RCC 7860 (cell line): ENCODE measurements around the gene DOCK3.
A peak's percentile ranks its signal among the peaks of the same experiment; 100 is the strongest.
"Not testable (repeated sequence)": the region's sequence is repeated elsewhere in the genome, so short reads cannot be mapped to it uniquely, and the experiment has no call there.

ENCODE experiments used
- DNase-seq: peaks from one replicate; pipeline ENCODE4 v3.0.0-alpha.2; 2015; ENCODE audit warnings: low spot score
- FAIRE-seq: peaks from 2 replicates; lab custom pipeline; 2012; peaks lifted over from hg19 to GRCh38; lab: Jason Lieb, UNC

The DOCK3 gene

DNA sequence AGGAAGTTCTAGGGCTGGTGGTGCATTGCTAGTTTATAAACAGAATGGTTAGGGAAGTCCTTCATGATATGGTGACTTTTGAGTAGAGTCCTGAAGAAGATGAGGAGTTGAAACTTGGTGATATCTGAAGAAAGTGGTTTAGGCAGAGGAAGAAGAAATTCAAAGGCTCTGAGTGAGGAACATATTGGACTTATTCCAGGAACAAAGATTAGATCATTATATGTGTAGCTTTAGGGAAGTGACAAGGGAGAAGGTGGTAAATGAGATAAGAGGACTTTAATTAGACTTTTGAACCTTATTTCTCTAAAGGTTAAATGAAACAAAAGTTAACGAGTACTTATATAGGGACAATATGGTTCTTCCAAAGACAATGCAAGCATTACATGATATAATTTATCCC lies 286.7 kb downstream of the DOCK3 start:
- no peak for FAIRE-seq

DNA sequence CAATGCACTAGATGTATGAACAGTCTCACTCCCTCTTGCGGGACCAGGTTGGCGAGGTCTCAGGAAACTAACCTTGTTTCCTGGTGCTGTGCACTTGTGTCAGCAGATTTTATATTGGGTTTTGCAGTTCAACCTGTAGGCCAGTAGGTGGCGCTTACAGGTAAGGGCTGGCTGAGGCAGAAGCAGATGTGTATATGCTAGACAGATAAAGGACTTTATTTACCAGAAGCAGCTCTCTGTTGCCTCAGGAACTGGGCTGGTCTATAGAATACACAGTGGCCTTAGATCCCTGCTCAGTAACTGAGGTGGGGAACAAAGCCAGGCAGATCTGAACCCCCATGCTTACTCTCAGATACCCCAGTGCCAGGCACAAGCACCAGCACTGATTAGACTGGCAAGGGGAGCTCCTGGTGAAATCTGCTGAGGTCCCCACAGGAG lies 296.8 kb downstream of the DOCK3 start:
- peak; percentile 31 for DNase-seq
- FAIRE-seq, result no peak

More for the DNA sequence above, 286.7 kb downstream of the DOCK3 start:
- DNase-seq, result no peak

DNA sequence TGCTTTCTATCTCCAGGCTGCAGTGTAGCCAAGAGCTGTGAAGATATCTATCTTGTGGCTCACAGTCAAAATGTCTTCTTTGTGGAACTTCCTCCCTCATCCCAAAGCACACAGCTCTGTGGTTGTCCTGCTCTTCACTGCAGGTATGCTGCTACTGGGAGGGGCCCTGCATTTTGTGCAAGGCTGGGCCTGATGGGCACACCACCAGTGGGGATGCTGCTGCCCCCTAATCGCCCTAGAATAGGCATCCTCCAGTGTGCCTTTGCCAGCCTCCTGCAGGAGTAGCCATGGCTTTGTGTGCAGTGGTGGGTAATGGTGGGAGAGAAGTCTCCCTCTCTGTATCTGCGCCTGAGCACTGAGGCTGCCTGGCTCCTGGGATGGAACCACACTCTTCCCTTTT lies 297.3 kb downstream of the DOCK3 start:
- FAIRE-seq, result no peak
- DNase-seq, result no peak

DNA sequence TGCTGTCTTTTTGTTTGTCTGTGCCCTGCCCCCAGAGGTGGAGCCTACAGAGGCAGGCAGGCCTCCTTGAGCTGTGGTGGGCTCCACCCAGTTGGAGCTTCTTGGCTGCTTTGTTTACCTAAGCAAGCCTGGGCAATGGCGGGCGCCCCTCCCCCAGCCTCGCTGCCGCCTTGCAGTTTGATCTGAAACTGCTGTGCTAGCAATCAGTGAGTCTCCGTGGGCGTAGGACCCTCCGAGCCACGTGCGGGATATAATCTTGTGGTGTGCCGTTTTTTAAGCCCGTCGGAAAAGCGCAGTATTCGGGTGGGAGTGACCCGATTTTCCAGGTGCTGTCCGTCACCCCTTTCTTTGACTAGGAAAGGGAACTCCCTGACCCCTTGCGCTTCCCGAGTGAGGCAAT lies 303.9 kb downstream of the DOCK3 start:
- DNase-seq, FAIRE-seq: not testable (repeated sequence)

DNA sequence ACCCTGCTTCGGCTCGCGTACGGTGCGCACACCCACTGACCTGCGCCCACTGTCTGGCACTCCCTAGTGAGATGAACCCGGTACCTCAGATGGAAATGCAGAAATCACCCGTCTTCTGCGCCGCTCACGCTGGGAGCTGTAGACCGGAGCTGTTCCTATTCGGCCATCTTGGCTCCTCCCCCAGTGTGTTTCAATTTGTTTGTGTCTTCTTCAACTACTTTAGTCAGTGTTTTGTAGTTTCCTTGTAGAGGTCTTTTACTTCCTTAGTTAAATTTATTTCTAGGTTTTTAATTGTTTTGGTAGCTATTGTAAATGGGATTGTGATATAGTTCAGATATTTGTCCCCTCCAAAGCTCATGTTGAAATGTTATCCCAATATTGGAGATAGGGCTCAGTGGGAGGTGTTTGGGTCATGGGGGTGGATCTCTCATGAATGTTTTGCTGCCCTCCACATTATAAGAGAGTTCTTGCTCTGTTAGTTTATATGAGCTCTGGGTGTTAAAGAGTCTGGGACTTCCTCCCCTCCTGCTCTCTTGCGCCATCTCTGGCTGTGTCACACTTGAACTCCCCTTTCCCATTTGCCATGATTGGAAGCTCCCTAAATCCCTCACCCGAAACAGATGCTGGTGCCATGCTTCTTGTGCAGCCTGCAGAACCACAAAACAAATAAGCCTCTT lies 304.4 kb downstream of the DOCK3 start:
- FAIRE-seq (no peak), DNase-seq (no peak)

DNA sequence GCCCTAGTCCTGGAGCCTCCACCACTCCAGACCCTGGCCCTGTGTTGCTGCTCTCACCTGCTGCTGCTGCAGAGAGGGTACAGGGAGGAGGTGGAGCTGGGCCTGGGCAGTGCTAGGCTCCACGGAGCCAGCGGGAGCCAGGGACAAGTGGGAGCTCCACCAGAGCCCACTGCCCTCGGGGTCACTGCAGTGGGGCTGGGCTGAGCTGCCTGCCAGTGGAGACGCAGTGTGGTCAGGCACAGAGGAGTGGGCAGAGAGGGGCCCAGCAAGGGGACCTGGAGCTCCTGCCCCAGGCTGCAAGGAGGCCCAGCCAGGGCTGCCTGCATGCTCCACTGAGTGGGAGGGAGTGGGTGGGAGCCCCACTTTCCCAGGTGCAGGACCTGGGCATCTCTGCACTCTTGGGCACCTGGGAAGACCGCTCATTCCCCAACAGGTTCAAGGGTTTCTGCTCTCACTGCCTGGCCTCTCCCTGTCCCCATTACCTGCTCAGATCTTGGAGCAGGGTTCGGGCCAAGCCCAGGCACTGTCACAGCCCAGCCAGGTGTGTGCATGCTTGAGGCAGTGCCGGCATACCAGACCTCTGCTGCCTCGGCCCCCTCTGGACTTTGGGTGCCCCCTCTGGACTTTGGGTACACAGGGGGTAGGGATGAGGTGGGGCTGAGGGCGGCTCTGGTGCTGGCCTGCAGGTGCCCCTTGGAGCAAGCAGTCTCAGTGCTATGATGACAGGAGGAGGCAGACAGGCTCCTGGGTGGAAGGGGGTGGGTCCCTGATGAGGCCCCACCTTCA lies 308.0 kb downstream of the DOCK3 start:
- no peak for DNase-seq

DNA sequence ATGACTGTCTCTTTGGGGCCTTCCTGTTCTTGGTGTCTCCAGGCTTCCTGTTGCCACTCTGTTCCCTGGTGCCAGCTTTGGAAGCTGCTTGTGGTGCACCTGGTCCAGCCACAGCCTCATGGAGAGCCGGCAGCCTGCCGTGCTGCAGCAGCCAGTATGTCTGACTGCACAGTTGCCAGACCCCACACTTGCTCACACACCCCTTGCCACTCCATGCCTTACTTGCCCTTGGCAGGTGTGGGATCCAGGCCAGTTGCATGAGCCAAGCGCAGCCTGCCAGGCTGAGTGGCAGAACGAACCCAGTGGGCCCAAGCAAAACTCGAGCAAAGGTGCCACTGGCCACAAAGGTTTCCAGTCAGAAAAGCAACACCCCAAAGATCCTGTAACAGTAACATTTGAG lies 309.2 kb downstream of the DOCK3 start:
- DNase-seq (no peak), FAIRE-seq (no peak)

More for the DNA sequence above, 308.0 kb downstream of the DOCK3 start:
- no peak for FAIRE-seq

DNA sequence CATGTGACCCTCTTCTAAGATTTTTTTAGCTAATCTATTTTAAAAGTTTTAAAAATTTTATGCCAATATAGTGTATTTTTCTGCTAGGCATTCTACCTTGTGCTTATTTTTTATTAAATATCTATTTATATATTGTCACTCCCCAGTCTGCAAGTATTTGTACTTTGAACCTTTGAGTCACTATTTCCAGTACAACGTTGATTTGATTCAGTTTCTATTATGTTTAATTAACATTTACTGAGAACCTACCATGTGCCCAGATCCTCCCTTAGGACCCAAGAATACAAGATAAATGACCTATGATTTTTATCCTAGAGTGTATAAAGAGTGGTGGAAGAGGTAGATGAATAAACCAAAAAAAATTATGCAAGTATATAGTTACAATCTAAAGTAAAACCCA lies 311.2 kb downstream of the DOCK3 start:
- DNase-seq (no peak), FAIRE-seq (no peak)

DNA sequence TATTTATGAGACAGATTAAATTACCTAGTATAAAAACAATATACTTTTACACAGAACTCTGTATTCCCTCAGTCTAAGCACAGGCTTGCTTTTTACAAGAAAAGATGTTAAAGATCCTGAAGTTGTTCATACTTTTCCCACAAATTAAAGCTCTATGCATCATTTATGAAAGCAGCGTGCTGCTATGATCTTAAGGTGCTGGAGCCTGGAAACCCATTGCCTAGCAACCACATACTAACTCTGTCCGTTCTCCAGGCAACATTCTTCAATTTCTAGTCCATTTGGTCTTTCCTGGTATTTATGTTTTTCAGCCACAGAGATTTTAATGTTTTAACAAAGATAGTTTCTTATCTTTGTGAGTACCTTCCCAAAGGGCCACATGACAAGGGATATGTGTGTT lies 312.0 kb downstream of the DOCK3 start:
- FAIRE-seq, result no peak
- no peak for DNase-seq

DNA sequence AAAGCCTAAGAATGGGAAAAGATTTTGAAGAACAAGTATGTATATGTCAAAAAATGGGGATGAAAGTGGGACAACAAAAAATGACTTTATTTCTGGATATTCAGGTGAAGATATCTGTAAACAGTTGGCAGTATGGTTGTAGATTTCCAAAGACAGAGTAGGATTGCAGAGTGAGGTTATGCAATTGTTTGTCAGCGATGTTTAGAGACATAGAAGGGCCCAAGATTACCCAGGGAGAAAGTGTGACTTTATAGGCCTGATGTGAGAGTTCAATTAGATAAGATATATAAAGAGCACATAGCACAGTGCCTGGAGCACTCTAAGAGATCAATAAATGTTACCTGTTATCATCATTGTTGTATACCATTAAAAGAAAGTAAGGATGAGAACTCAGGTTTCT lies 319.8 kb downstream of the DOCK3 start:
- FAIRE-seq (no peak), DNase-seq (no peak)

DNA sequence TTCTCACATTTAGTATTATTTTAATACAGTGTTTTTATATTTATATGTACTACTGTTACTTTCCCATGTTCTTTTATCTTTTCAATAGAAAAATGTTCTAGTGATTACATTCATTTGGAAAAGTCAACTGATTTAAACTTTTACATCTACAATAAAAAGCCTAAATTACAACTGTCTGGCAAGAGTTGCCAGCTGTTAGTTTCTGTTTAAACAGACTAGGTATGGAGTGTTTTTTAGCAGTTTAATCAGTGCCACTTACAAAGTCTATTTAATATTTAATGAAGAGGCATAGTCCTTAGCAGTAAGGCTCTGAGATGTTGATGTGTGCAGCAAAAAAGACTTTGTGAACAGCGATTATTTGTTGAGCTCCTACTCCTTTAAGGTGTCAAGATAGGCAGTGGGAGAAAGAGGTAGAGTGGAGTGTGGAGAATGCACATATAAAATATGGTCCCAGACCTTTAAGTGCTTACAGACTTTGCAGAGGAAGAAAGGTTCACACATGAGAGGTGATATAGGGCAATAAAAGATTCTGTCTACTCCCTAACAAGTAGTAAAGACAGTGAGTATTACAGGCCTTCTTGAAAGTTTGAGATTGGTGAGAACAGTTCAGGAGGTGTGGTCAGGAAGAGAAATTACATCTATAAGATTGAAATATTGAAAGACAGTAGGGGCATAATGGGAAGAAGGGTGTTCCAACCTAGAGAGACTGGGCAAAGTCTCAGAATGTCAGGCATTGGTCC lies 320.5 kb downstream of the DOCK3 start:
- no peak for FAIRE-seq
- no peak for DNase-seq

DNA sequence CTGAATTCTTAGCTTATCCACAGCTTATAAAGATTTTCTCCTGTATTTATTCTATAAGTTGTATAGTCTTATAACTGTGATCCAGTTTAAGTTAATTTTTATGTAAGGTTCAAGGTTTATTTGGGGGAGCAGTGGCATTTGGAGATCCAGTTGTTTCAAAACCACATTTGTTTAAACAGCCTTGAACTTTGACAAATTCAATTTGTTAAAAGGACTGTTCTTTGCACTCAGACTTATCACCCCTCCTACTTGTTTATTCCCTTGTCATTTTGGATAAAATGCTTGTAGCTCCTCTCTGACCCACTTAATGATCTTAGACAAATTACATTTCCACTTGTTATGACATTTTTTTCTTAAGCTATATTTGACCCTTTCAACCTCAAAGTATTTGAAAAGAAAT lies 327.8 kb downstream of the DOCK3 start:
- FAIRE-seq (no peak), DNase-seq (no peak)

DNA sequence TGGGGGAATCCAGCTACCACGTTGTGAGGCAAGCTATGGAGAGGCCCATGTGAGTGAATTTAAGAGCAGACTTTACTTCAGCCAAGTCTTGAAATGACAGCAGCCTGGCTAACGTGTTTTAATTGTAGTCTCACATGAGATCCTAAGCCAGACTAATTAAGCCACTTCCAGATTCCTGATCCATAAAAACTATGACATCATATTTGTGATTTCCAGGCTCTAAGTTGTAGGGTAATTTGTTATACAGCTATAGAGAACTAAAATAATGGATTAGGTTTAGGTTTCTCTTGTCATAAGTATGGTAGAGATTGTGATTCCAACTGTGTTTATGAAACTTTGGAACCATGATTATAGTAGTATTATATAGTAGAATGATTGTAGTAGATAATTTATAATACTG lies 329.5 kb downstream of the DOCK3 start:
- FAIRE-seq (no peak), DNase-seq (no peak)

DNA sequence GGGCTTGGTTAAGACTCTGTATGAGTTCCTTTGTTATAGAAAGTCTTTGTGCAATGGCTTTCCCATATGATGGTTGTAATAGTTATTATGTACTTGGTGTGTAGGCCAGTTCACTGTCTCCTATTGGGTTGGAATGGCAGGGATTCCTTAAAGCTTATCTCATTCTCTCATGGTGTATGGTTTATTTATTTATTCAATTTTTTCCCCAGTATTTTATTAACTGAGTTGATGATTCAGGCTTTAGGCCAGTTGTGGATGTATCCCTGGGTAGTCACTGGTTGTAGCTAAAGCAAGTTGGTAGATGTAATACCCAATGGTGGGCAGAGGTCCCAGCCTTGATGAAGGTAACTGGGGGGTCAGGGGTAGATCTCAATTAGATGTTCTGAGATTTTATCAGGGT lies 349.4 kb downstream of the DOCK3 start:
- FAIRE-seq, result no peak
- DNase-seq, result no peak

DNA sequence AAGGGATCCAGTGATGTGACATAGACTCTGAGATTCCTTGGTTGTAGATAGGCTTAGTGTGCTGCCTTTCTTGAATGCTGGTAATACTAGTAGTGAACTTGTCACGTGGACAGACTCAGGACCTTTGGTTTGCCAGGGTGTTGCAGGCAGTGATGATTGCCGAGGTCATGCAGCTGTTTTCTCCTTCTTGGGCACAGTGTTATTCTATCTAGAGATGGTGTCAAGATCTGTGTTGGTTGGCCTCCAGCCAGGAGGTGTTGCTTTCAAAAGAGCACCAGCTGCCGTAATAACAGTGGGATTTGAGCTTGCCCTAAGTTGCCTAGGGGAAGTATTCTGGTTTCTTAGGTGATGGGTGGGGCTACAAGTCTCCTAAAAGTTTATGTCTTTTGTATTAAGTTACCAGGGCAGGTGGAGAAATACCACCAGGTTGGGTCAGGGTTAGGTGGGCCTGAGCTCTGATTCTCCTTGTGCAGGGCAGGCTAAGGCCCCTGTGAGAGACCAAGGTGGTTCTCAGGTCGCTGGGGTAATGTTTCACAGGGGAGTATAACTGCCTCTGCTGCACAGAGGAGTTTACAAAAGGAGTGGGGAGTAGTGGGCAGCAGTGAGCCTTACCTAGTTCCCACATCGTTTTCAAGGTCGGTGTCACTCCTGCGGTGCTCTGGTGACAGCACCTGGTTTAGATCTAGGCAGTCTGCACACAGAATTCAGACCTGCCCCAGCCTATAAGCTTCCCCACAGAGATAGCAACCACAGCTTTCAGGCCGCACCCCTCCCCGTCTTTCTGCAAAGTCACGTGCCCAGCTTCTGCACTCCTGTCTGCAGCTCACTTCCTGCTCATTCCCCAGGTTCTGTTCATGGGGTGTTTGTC lies 350.3 kb downstream of the DOCK3 start:
- DNase-seq, result no peak
- FAIRE-seq, result no peak

DNA sequence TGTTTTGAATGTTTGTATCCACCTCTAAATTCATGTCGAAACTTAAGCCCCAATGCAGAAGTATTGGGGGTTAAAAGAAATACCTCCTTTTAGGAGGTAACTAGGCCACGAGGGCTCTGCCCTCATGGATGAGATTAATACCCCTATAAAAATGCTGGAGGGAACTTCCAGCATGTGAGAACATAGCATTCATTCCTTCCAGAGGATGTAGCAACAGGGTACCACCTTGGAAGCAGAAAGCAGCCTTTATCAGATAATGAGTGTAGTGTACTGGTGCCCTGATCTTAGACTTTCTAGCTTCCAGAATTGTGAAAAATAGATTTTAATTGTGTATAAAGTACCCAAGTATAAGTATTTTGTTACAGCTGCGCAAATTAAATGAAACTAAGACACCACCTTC lies 356.9 kb downstream of the DOCK3 start:
- DNase-seq, result no peak
- FAIRE-seq, result no peak

DNA sequence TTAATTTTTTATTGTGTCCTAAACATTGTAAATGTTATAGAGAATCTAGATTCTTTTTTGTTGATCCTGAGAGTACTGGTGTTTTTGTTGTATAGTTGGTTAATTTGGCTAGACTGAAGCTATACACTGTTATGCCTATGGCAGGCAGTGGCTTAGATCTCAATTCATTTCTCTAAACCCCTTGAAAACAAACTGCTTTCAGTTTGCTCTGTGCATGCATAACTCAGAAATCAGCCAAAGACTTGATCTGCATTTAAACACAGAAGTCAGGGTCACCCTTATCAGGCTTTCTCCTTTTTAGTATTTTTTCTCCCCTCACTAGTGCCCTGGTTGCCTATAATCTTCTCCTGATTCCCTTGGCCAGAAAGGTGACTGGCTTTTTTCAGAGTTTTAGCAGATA lies 360.9 kb downstream of the DOCK3 start:
- DNase-seq (no peak), FAIRE-seq (no peak)

DNA sequence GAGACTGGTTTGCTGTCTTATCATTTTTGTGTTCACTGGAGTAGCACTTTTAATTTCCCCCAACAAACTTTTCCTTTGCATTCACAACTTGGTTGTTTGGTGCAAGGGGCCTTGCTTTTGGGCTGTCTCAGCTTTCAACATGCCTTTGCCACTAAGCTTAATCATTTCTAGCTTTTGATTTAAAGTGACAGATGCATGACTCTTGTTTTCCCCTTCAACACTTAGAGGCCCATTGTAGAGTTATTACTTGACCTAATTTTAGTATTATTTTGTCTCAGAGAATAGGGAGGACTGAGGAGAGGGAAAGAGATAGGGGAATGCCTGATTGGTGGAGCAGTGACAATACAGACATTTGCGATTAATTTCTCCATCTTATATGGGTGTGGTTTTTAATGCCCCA lies 370.3 kb downstream of the DOCK3 start:
- no peak for FAIRE-seq
- no peak for DNase-seq

DNA sequence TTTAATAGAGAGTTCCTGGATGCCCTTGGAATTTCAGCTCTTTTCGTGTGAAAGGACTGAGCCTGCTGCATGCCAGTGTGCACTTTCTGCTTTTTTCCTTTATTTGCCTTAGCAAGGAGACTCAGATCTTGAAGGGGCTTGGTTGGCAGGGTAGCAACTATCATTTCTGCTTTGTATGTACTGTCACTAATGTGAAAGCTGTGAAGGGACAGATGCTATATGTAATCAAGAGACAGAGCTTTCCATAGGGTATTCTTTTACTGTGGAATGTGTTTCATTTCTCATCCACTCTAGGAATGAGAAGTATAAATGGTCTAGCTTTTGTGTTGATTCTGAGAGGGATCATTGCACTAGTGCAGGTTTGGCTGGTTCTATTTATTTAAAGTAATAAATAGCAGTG lies 377.8 kb downstream of the DOCK3 start:
- no peak for FAIRE-seq

DNA sequence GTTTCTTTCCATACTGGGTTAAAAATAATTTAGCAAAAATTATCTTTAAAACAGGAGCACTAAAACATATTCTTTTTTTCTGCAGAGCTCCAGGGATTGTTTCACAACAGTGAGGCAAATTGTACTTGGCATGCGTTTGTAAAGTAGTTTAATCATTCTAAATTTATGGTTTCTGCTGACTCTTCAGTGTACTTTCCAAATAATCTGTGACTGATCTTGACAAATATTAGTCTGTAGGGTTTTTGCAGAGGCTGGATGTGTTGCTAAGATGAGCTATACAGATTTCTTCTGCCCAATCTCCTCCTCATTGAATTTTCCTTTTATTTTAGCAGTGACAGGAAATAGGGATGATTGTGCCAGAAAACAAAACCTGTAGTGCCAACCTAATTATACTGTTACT lies 382.4 kb downstream of the DOCK3 start:
- DNase-seq (no peak), FAIRE-seq (no peak)

More for the DNA sequence above, 377.8 kb downstream of the DOCK3 start:
- no peak for DNase-seq

DNA sequence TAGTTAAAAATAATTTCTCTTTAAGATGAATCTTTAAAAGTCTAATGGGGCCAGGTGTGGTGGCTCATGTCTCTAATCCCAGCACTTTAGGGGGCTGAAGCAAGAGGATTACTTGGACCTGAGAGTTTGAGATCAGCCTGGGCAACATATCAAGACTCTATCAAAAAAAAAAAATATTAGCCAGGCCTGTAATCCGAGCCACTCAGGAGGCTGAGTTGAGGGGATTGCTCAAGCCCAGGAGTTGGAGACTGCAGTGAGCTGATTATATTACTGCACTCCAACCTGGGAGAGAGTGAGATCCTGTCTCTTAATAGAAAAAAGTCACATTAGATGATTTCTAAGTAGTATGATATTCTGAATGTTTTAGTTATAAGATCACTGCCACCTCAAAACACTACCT lies 388.3 kb downstream of the DOCK3 start:
- FAIRE-seq, result no peak
- no peak for DNase-seq
